Measurements from ENCODE around the gene CST9. TPM values are rescaled to one million over a fixed set of nuclear protein-coding genes. Genes with fewer than 3 reads are reported as not detected.
A peak's percentile ranks its signal among the peaks of the same experiment; 100 is the strongest.
"Not testable (repeated sequence)": the region's sequence is repeated elsewhere in the genome, so short reads cannot be mapped to it uniquely, and the experiment has no call there.

CST9 gene
- total RNA-seq, 4 donors from 2014 or later, result not detected

- H3K9me3 ChIP-seq, result no peaks in the 10 kb centered on the region
- no peak for ATAC-seq
- H3K4me1 ChIP-seq, result peaks cover 7 to 45% (median 17%) of the 10 kb centered on the region in 3 donors
- no peak overlapping the region for H3K4me3 ChIP-seq
- WGBS, 2 donors (ENCODE audit: low coverage in 1 of 2), result 75 to 98% methylated on average over 7 to 8 of the region's 9 CpGs
- H3K36me3 ChIP-seq, result no peaks in the 10 kb centered on the region
- TF ChIP-seq POLR2AphosphoS5 (IDR thresholded peaks at IDR 0.05) (no peak), POLR2A (IDR thresholded peaks at IDR 0.05) (no peak), EP300 (IDR thresholded peaks at IDR 0.05) (no peak), CTCF (IDR thresholded peaks at IDR 0.05) (no peak)
- no peaks in the 10 kb centered on the region for H3K27me3 ChIP-seq
- H3K27ac ChIP-seq, result peak overlapping the region in 3 of 4 donors; percentile 1 to 45 (median 14)
Observed at GRCh38 chr20:23625236-23625964, 19.7 kb upstream of the CST9 start.

GRCh38 chr20:23624324-23624691 is 18.6 kb upstream of the CST9 start:
- Histone ChIP-seq H3K36me3 (no peaks in the 10 kb centered on the region), H3K4me1 (peaks cover 7 to 42% (median 15%) of the 10 kb centered on the region in 3 donors), H3K4me3 (no peak overlapping the region), H3K27me3 (no peaks in the 10 kb centered on the region), H3K27ac (peak overlapping the region in 3 of 4 donors; percentile 81 to 92 (median 85)), H3K9me3 (no peaks in the 10 kb centered on the region)
- 12 to 54% methylated on average over 2 of the region's 2 CpGs for WGBS, 2 donors (ENCODE audit: low coverage in 1 of 2)
- TF ChIP-seq CTCF (IDR thresholded peaks at IDR 0.05) (no peak), POLR2AphosphoS5 (IDR thresholded peaks at IDR 0.05) (peak; percentile 45)
- no peak for ATAC-seq

GRCh38 chr20:23623666-23624323 is 18.1 kb upstream of the CST9 start:
- no peak for TF ChIP-seq CTCF (IDR thresholded peaks at IDR 0.05)
- TF ChIP-seq POLR2AphosphoS5 (IDR thresholded peaks at IDR 0.05), result no peak
- TF ChIP-seq POLR2A (IDR thresholded peaks at IDR 0.05), result no peak
- TF ChIP-seq EP300 (IDR thresholded peaks at IDR 0.05), result no peak
- Histone ChIP-seq H3K36me3 (no peaks in the 10 kb centered on the region), H3K27me3 (no peaks in the 10 kb centered on the region), H3K27ac (peak overlapping the region; percentile 81 to 92 (median 88)), H3K4me3 (no peak overlapping the region), H3K4me1 (peaks cover 7 to 37% (median 14%) of the 10 kb centered on the region in 3 donors), H3K9me3 (no peaks in the 10 kb centered on the region)
- no peak for ATAC-seq
- WGBS, 2 donors (ENCODE audit: low coverage in 1 of 2), result 55 to 57% methylated on average over 2 to 4 of the region's 4 CpGs

GRCh38 chr20:23622839-23623343 is 17.2 kb upstream of the CST9 start:
- peak; percentile 80 for TF ChIP-seq EP300 (IDR thresholded peaks at IDR 0.05)
- peak; percentile 100 for TF ChIP-seq POLR2AphosphoS5 (IDR thresholded peaks at IDR 0.05)
- no peak for TF ChIP-seq POLR2A (IDR thresholded peaks at IDR 0.05)
- TF ChIP-seq CTCF (IDR thresholded peaks at IDR 0.05), result no peak
- peaks cover 7 to 32% (median 14%) of the 10 kb centered on the region in 3 donors for H3K4me1 ChIP-seq
- ATAC-seq, result peak; percentile 98

GRCh38 chr20:23622401-23622800 is 16.7 kb upstream of the CST9 start:
- H3K9me3 ChIP-seq, H3K36me3 ChIP-seq, ATAC-seq, H3K27me3 ChIP-seq: not testable (repeated sequence)
- Histone ChIP-seq H3K4me3 (peak overlapping the region; percentile 17 to 29), H3K27ac (peak overlapping the region; percentile 81 to 92 (median 88)), H3K4me1 (peaks cover 7 to 32% (median 14%) of the 10 kb centered on the region in 3 donors)
- WGBS, 2 donors (ENCODE audit: low coverage in 1 of 2), result 28 to 33% methylated on average over 3 of the region's 3 CpGs

More at GRCh38 chr20:23622839-23623343, 17.2 kb upstream of the CST9 start:
- H3K27me3 ChIP-seq, result no peaks in the 10 kb centered on the region
- WGBS, 2 donors (ENCODE audit: low coverage in 1 of 2), result 0 to 16% methylated on average over 3 to 4 of the region's 4 CpGs
- H3K36me3 ChIP-seq, result no peaks in the 10 kb centered on the region
- peak overlapping the region; percentile 17 to 29 for H3K4me3 ChIP-seq
- H3K27ac ChIP-seq, result peak overlapping the region; percentile 81 to 92 (median 88)
- no peaks in the 10 kb centered on the region for H3K9me3 ChIP-seq

- ATAC-seq, H3K4me3 ChIP-seq, H3K27ac ChIP-seq, H3K36me3 ChIP-seq, H3K9me3 ChIP-seq, H3K27me3 ChIP-seq: not testable (repeated sequence)
- peaks cover 7 to 24% (median 8%) of the 10 kb centered on the region in 3 donors for H3K4me1 ChIP-seq
- no CpG with 5 or more reads among the region's 11 CpGs for WGBS, 2 donors (ENCODE audit: low coverage in 1 of 2)
Observed at GRCh38 chr20:23620670-23621386, 15.1 kb upstream of the CST9 start.

Measured in gastroesophageal sphincter (tissue), 4 donors.